Measurements from ENCODE around the gene THAP12. TPM values are rescaled to one million over a fixed set of nuclear protein-coding genes. Genes with fewer than 3 reads are reported as not detected.
A peak's percentile ranks its signal among the peaks of the same experiment; 100 is the strongest.

Gene THAP12
- total and polyA plus RNA-seq, 10 of the 15 experiments (the other 5 are each of a cell fraction or from before 2014, with no cell fraction given), result 12.6 to 45.6 (median 22.3) TPM

- TF ChIP-seq ZNF687 (IDR thresholded peaks at IDR 0.05) (no peak), ZNF24 (IDR thresholded peaks at IDR 0.05) (no peak), IRF5 (IDR thresholded peaks at IDR 0.05; ENCODE audit: borderline replicate concordance) (no peak), YY1 (IDR thresholded peaks at IDR 0.05; ENCODE audit: low read depth, low read length) (peak; percentile 61; the same call in 1 of the 2 replicates), SUPT20H (IDR thresholded peaks at IDR 0.05; ENCODE audit: borderline replicate concordance, control insufficient read depth, low read depth, low read length) (no peak), ZBTB33 (IDR thresholded peaks at IDR 0.05) (no peak), SPI1 (IDR thresholded peaks at IDR 0.05; ENCODE audit: borderline replicate concordance, insufficient read depth, low read depth, low read length) (no peak), NFYB (IDR thresholded peaks at IDR 0.05; ENCODE audit: insufficient read depth, low read depth, low read length) (no peak), RELB (IDR thresholded peaks at IDR 0.05; ENCODE audit: low read depth) (no peak), SREBF1 (IDR thresholded peaks at IDR 0.05; ENCODE audit: low read length) (no peak), BMI1 (IDR thresholded peaks at IDR 0.05; ENCODE audit: borderline replicate concordance) (no peak), FOXK2 (IDR thresholded peaks at IDR 0.05) (no peak), NR2C1 (IDR thresholded peaks at IDR 0.05) (no peak), IRF4 (IDR thresholded peaks at IDR 0.05; ENCODE audit: low read depth, low read length) (0 out of 2 replicates have a peak, but pooled peaks have one; percentile 36), BRCA1 (IDR thresholded peaks at IDR 0.05; ENCODE audit: low read depth, low read length) (no peak), E2F8 (IDR thresholded peaks at IDR 0.05; ENCODE audit: low read depth, partially characterized antibody) (no peak), SUZ12 (IDR thresholded peaks at IDR 0.05; ENCODE audit: unreplicated experiment) (no peak), HCFC1 (IDR thresholded peaks at IDR 0.05; ENCODE audit: low read length) (no peak)
Measured at GRCh38 chr11:76318744-76319384, 62.1 kb downstream of the THAP12 start (continued).

Measured in GM12878 (cell line).